Right ventricle myocardium superior (tissue), 1 donor: ENCODE measurements around the gene SEPTIN10. TPM values are rescaled to one million over a fixed set of nuclear protein-coding genes. Genes with fewer than 3 reads are reported as not detected.

Source experiments
- ATAC-seq: fragments of 200-7000 bp; cut with Tn5 transposase; one replicate; pipeline ENCODE4 v1.9.1; 2020; ENCODE audit warnings: mild to moderate bottlenecking; ENCODE audit not compliant: poor library complexity
- DNase-seq: peaks from one replicate; pipeline ENCODE4 v3.0.0-alpha.2; 2020
- intact Hi-C: fragments of 100-400 bp; cut with DNase I; formaldehyde crosslinking; loops from one replicate; pipeline ENCODE4 v1.11.2; 2022
- total RNA-seq: library from RNA; stranded (reverse); fragmentation: NEBNext Ultra II Directional; extraction: Animal tissue kit (Norgen Biotek cat#: 25700); gene quantifications from one replicate; pipeline ENCODE4 v1.2.1, GENCODE V29; 2021
- donor health status: DM: no; HTN: yes; CAD: no; lungs with severe emphysema.

Gene SEPTIN10
- total RNA-seq, 1 donor from 2014 or later, result 49.3 TPM

DNA sequence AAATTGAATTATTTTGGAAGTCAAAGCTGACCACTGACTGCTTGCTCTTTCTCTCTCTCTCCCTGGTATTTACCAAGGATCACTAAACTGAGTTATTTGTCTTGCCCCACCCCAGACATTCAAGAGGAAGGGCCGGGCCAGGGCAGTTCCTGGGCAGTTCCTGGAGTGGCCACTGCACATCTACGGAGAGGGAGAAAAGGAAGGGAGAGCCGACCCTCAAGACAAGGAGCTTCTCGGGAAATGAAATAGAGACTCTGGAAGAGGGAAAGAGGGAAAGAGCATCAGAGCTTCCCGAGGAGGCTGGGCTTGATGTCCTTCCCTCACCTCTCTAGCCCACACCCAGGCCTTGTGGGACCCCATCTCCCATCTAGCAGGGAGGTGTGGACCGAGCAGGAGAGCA lies 83.1 kb downstream of the SEPTIN10 start:
- ATAC-seq, result no peak
- DNase-seq, result peak; percentile 16
- intact Hi-C loops, result no loop called here

GRCh38 chr2:109529532-109530449 lies 84.0 kb downstream of the SEPTIN10 start:
- ATAC-seq, result peak; percentile 48
- peak; percentile 61 for DNase-seq

DNA sequence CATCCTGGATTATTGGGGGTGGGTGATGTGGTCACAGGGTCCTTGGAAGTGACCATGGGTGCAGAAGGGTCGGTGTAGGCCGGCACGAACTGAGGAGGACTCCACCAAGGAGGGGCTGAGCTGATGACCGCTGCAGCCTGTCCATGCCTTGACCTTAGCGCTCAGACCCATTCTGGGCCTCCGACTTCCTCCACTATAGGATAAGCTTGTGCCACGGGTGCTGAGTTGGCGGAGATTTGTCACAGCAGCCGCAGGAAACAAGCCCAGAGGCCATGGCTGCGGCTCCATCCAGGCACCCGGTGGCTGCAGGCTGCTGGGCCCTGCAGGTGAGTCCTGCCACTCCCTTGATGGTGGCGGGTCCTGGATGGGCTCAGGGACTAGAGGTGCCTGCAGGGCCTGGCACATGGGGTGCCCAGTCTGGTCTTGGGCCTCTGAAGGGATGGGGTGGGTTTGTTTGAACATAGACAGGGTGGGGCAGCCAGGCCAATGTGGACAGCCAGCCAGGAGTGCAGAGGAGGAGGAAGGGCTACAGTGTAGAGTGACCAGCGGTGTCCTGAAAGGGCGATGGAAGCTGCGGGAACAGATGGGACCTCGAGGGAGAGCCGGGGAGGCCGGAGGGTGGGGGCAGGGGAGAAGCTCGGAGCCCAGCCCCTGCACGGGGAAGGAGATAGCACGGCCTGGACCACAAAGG lies 84.8 kb downstream of the SEPTIN10 start:
- DNase-seq (peak; percentile 36), ATAC-seq (no peak)
- intact Hi-C loops, result no loop called here

More at GRCh38 chr2:109529532-109530449, 84.0 kb downstream of the SEPTIN10 start:
- intact Hi-C loops, result no loop called here

GRCh38 chr2:109527846-109528705 lies 85.7 kb downstream of the SEPTIN10 start:
- ATAC-seq (no peak), DNase-seq (peak; percentile 21)
- intact Hi-C loops, result no loop called here

DNA sequence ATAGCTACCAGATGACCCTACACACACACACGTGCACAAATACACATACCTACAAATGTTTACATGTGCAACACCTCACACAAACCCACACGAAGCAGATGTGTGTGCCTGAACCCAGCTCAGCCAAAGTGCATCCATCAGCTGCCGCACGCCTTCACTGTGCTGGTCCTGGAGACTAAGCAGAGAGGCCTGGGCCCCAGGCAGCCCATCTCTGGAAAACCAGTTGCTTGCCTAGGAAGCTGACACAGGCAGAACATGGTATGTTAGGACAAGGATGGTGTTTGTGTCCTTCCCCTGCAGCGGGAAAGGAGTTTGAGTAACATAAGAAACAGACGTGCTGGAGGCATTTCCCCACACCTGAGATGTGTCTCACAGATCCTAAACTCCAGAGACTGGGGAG lies 86.7 kb downstream of the SEPTIN10 start:
- intact Hi-C loops, result no loop called here
- no peak for ATAC-seq
- no peak for DNase-seq

- DNase-seq, result peak; percentile 17
- intact Hi-C loops, result no loop called here
- no peak for ATAC-seq
Measured at GRCh38 chr2:109526442-109526970, 87.3 kb downstream of the SEPTIN10 start.

DNA sequence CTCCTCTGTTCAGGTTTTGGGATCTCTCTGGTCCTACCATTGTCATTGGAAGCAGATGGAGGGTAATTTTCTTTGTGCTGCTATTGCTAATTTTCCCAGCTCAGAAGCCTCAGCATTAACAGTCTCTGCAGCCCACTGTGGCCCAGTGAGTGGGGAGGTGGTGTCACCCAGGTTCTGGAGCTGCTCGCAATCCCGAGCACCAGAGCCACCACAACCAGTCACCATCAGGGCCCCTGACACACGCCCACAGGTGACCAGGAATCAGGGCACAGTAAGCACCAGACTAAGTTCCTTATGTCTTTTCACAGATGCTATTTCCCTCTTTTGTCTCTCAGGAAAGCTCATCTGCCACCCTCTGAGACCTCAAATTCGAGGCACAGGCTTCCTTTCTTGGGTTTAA lies 87.9 kb downstream of the SEPTIN10 start:
- no peak for ATAC-seq
- DNase-seq, result peak; percentile 18
- intact Hi-C loops, result no loop called here

- no peak for ATAC-seq
Measured at GRCh38 chr2:109523536-109524361, 90.0 kb downstream of the SEPTIN10 start.

GRCh38 chr2:109523121-109523520 lies 90.6 kb downstream of the SEPTIN10 start:
- peak; percentile 12 for DNase-seq

More at GRCh38 chr2:109523536-109524361, 90.0 kb downstream of the SEPTIN10 start:
- peak; percentile 26 for DNase-seq
- intact Hi-C loops, result no loop called here

DNA sequence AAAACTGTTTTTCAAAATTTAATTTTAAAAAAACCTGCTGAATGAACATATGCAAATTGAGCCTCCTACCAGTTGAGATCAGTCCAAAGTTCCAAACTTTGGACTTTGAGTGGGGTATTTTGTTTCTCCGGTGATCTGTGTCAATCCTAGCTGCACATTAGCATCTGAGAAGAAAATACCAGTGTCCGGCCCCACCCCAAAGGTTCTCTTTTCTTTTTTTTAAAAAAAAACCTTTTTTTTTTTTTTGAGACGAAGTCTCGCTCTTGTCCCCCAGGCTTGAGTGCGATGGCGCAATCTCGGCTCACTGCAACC lies 91.7 kb downstream of the SEPTIN10 start:
- ATAC-seq (no peak), DNase-seq (no peak)
- intact Hi-C loops, result no loop called here

More at GRCh38 chr2:109523121-109523520, 90.6 kb downstream of the SEPTIN10 start:
- ATAC-seq, result no peak
- intact Hi-C loops, result no loop called here

DNA sequence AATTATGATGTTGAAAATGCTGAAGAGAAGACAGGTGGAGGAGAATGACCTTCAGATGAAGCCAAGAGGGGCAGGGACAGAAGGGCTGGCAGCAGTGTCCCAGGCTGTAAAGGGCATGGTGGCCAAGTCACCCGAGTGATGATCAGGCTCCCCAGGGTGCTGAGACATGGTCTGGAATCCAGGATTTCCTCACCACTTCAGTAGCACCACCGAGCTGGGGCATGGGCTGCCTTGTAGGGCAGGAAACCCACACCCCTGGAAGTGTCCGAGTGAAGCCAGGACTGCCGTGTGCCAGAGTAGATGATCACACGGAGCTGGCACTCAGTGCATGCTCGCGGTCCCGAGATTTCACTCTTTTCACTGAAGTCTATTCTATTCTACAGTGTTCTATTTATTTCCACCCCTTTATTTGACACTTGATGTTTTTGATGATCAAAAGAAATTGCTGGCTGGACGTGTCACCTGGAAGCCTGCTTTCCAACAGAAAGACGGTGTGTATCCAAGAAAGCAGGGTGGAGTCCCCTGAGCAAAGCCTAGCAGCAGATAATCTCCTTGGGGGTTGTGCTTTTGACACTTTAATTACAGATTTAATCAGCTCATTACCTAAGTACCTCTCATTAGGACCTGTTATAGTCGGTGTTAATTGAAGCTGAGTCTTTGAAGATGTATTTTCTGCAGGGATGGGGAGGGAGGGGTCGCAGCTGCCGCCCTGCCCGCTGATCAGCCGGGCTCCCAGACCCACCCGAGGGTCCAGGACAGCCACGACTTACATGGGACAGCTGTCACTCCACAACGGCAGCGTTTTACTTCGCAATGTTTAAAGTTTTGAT lies 92.3 kb downstream of the SEPTIN10 start:
- intact Hi-C loops, result no loop called here
- peak; percentile 30 for DNase-seq
- ATAC-seq, result no peak

GRCh38 chr2:109519513-109519912 lies 94.3 kb downstream of the SEPTIN10 start:
- no peak for DNase-seq
- no peak for ATAC-seq
- intact Hi-C loops, result no loop called here

DNA sequence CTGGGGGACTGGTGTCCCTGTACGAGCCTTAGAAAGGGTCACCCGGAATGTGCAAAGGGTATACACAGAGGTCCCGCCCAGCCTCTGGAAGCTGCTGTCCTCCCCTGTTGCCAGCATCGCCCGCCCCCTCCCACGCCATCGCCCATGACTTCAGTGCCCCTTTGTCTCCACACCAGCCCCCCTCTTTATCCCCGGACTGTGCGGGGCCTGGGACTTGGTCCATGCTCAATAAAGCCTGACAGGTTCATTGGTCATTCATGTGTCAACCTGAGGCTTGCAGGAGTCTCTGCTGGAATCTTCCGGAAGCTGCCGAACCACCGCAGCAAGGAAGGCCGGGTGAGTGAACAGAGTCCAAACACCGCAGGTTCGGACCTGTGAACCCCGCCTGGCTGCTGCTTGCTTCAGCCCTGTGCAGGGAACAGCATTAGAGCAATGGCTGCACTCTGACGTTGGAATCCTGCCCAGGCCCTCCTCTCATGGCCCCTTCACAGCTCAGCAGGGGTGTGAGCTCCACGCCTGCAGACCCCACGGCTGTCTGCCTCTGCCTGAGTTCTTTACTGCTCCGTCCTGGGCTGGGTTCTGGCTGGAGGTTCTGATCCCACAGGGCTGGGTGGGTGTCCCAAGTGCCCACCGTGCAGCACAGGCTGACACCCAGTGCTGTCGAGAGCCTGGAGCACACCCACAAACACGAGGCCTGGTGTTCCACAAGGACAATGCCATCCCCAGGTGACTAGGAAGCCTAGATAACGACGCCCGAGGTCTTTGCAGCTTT lies 96.5 kb downstream of the SEPTIN10 start:
- DNase-seq (no peak), ATAC-seq (no peak)
- intact Hi-C loops, result no loop called here

DNA sequence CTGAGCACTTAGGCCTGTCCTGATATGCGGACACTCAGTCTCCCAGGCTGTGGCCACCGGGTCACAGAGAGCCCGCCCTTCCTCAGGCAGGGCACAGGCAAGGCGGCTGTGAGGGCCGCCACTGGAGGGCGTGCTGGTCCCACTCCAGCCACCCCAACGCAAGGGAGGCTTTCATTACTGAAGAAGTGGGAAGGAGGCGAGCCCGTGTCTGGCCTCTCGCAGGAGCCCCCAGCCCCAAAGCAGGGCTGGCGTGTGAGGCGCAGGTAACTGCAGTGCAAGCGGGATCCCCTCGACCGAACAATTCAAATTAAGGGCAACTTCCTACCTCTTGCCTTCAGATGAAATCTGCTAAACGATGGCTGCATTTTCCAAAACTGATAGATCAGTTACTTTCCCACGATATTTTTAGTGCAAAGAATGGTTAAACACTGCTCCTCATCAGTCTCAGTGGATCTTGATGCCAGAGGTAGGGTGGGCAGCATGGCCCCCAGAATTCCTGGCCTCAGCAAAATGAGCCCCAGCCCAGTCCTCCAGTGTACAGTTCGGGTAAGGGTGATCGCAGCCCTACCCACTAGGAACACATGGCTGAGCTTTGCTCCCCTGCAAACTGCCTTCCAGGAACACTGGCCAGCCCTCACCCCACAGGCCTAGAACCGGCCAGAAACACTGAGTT lies 97.2 kb downstream of the SEPTIN10 start:
- DNase-seq (peak; percentile 73), ATAC-seq (peak; percentile 73)
- intact Hi-C loops, result no loop called here

GRCh38 chr2:109514857-109515256 lies 98.9 kb downstream of the SEPTIN10 start:
- DNase-seq (no peak), ATAC-seq (no peak)
- intact Hi-C loops, result no loop called here
